Measurements from ENCODE around the gene GNAQ.

DNA sequence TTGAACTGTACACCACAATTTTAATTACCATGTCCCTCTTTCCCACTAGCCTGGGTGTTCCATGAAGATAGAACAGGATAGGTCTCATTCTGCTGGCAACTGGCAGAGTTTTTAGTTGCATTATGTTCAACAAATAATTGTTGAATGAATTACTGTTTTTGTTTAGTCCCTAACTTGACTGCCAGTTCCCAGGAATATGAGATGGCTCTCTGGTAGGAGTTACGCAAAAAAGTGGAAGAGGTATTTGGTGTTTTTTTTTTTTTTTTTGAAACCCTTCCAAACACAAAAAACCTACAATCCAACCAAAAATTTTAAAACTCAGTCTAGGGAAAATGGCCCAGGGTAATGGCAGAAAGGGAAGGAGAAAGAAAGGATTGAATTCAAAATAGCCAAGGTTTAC is 153.6 kb downstream of the GNAQ start:
- TF ChIP-seq, protein P1, sequence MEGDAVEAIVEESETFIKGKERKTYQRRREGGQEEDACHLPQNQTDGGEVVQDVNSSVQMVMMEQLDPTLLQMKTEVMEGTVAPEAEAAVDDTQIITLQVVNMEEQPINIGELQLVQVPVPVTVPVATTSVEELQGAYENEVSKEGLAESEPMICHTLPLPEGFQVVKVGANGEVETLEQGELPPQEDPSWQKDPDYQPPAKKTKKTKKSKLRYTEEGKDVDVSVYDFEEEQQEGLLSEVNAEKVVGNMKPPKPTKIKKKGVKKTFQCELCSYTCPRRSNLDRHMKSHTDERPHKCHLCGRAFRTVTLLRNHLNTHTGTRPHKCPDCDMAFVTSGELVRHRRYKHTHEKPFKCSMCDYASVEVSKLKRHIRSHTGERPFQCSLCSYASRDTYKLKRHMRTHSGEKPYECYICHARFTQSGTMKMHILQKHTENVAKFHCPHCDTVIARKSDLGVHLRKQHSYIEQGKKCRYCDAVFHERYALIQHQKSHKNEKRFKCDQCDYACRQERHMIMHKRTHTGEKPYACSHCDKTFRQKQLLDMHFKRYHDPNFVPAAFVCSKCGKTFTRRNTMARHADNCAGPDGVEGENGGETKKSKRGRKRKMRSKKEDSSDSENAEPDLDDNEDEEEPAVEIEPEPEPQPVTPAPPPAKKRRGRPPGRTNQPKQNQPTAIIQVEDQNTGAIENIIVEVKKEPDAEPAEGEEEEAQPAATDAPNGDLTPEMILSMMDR (IDR thresholded peaks at IDR 0.05 in 8 of 11, conservative IDR thresholded peaks at IDR 0.05 in 3 of 11): no peak
- TF ChIP-seq POLR2AphosphoS5 (IDR thresholded peaks at IDR 0.05): no peak
